ENCODE data around the gene CYP26C1. TPM values are rescaled to one million over a fixed set of nuclear protein-coding genes. Genes with fewer than 3 reads are reported as not detected.

CYP26C1 gene
- polyA plus RNA-seq, 3 donors = 0.07 to 0.16 (median 0.09) TPM

DNA sequence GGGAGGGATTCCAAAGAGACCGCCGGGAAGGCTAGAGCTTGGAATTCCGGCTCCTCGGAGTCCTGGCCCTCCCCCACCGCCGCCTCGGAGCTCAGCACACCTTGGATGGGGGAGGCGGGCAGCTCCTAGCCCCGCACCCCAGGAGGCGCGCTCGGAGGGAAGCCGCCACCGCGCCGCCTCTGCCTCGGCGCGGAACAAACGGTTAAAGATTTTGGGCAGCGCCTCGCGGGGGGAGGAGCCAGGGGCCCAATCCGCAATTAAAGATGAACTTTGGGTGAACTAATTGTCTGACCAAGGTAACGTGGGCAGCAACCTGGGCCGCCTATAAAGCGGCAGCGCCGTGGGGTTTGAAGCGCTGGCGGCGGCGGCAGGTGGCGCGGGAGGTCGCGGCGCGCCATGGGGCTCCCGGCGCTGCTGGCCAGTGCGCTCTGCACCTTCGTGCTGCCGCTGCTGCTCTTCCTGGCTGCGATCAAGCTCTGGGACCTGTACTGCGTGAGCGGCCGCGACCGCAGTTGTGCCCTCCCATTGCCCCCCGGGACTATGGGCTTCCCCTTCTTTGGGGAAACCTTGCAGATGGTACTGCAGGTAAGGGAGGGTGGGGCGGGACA, 13.0 kb downstream of the CYP26C1 start, which contains the start of gene CYP26A1:
Gene CYP26A1 (plus strand): TSS at position 355 of the 608 bp plus-strand sequence. CDS start 42 bp downstream, at position 397.
- DNase-seq (ENCODE audit: extremely low read depth in 1 of 11, low read depth in 9 of 11, low spot score in 4 of 11) = no peak

DNA sequence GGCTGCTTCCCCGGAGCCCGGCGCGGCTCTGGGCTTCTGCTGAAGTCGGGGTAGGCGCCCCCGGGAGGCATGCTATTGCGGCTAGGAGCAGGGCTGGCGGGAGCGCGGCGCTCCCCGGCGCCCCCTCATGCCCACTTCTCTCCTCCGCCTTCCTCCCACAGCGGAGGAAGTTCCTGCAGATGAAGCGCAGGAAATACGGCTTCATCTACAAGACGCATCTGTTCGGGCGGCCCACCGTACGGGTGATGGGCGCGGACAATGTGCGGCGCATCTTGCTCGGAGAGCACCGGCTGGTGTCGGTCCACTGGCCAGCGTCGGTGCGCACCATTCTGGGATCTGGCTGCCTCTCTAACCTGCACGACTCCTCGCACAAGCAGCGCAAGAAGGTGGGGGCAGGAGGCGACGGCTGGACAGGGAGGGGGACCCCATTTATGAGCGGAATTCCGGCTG, 13.6 kb downstream of the CYP26C1 start:
- DNase-seq (ENCODE audit: extremely low read depth in 1 of 11, low read depth in 9 of 11, low spot score in 4 of 11) = no peak

DNA sequence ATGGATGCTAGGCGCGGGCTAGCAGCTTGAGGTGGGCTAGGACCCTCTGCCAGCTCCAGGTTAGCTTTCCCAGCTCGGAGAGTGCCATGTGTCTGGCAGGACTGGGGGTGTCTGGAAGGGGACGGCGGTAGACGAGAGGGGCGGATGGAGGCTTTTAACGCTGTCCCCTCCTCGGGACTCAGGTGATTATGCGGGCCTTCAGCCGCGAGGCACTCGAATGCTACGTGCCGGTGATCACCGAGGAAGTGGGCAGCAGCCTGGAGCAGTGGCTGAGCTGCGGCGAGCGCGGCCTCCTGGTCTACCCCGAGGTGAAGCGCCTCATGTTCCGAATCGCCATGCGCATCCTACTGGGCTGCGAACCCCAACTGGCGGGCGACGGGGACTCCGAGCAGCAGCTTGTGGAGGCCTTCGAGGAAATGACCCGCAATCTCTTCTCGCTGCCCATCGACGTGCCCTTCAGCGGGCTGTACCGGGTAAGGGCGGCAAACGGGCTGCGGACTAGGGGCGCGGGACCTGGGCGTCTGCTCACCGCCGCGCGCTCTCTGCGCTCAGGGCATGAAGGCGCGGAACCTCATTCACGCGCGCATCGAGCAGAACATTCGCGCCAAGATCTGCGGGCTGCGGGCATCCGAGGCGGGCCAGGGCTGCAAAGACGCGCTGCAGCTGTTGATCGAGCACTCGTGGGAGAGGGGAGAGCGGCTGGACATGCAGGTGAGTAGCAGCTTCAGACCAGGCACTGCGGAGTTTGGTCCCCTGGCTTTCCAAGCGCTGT, 14.2 kb downstream of the CYP26C1 start:
- DNase-seq (ENCODE audit: extremely low read depth in 1 of 11, low read depth in 9 of 11, low spot score in 4 of 11) = no peak

DNA sequence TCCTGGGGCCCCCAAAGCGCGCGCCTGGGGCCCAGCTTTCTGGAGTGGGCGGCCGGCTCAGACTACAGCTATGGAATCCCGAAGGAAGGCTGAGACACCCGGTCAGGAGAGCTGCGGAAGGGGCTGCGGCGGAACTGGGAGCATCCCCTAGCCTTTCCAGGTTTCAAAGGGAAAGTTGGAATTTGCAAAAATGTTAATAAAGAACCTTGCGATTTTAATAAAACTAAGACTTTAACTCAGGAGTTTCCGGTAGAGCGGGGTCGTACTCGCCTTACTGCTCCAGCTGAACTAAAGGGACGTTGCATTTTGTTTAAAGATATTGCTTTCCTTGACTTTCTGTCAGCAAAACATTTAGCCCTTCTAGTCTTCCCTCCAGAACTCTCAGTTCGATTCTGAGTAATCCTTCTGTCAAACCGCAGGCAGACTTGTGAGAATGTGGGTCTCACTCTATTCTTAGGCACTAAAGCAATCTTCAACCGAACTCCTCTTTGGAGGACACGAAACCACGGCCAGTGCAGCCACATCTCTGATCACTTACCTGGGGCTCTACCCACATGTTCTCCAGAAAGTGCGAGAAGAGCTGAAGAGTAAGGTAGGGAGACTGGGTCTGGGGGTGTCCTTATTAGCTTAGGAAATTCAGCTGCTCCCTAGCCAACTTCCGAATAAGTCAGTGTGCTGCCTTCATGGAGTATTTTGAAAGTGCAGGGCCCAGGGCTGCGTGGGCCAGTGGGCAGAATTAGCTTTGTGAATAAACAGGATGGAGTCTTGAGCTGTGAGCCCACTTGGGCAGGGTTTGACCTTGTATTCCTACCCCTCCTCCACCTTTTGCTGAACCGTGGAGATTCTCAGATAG, 15.0 kb downstream of the CYP26C1 start:
- DNase-seq (ENCODE audit: extremely low read depth in 1 of 11, low read depth in 9 of 11, low spot score in 4 of 11) = no peak

DNA sequence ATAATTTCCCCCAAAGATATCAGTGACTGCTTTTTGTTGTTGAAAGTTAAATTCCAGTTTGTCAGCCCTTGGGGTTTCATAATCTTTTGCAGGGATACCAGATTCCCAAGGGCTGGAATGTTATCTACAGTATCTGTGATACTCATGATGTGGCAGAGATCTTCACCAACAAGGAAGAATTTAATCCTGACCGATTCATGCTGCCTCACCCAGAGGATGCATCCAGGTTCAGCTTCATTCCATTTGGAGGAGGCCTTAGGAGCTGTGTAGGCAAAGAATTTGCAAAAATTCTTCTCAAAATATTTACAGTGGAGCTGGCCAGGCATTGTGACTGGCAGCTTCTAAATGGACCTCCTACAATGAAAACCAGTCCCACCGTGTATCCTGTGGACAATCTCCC, 16.3 kb downstream of the CYP26C1 start:
- no peak for DNase-seq (ENCODE audit: extremely low read depth in 1 of 11, low read depth in 9 of 11, low spot score in 4 of 11)

DNA sequence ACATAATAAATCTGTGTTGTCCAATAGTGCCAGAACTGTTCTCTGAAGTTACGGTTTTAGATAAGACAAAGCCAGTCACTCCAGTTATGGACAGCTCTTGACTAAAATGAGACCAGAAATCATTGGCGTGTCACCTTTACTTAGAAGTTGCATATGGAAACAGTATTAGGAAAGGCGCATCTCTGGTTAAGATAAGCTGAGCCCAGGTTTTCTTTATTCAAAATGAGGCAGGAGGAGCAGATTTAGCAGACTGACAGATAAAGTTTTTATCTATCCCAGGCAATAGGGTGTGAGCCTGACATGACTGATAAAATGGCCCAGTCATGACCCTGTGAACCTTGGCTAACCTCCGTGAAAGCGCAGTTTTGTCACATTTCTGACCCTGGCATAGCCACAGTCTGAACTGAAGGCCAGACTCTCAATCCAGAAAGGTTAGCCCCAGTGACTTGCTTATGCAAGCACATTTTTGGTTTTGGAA, 17.3 kb downstream of the CYP26C1 start:
- no peak for DNase-seq (ENCODE audit: extremely low read depth in 1 of 11, low read depth in 9 of 11, low spot score in 4 of 11)

DNA sequence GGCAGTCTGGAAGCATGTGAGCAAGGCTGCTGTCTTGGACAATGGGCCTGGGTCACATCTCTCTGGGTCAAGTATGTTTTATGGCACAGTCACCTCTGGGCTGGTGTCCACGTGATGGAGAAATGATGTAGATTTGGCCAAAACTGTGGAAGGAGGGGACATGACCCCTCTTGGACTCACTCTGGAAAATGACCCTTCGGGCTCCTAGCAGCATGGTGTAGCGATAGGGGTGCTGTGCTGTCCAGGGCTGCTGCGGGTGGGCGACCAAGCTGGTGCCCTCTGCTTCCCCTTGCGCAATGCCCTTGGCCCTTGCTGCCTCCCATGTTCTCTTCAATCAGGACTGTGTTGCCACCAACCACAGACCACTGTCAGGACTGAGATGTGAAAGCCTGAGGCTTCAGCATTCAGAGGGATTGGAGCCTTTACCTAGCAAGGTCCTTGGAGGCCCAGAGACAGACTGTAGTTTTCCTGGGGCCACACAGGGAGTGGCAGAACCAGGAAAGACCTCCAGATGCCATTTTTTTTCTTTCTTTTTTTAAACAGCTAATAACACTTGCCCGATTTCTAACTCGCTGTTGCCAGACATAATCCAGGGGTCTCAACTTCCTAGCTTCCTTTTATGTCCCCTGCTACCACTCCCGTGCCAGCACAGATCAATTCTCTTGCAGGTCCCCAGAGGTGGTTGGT, 19.2 kb downstream of the CYP26C1 start:
- no peak for DNase-seq (ENCODE audit: extremely low read depth in 1 of 11, low read depth in 9 of 11, low spot score in 4 of 11)

DNA sequence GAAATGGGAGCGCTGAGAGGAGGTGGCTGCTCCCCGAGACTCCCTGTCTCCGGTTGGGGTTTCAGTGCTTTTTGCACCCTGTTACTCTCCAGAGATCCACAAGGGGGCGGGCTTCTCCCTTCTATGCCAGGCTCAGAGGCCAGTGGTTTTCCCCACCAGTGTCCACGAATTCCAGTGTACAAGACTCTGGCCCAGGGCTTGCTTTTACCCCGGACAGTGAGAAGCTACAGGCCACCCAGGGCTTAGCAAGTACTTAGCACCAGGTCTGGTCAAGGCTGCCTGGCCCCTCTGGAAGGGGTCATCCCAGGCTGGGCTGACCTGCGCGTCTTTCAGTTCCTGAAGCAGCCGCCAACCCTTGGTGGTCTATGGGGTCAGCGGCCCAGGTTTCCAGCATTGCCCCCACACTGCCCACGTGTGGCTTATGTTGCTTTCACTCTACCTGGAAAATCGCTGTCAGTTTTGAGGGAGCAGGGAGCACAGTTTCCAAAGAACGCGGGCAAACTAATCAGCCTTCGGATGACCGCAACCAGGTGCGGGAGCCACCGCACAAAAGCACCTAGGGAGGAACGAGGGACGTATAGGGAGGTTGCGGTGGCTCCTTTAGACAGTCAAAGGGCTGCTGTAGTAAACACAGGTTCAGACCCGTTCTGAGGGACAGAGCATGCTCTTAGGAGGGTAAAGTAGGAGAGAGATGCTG, 19.9 kb downstream of the CYP26C1 start:
- no peak for DNase-seq (ENCODE audit: extremely low read depth in 1 of 11, low read depth in 9 of 11, low spot score in 4 of 11)

DNA sequence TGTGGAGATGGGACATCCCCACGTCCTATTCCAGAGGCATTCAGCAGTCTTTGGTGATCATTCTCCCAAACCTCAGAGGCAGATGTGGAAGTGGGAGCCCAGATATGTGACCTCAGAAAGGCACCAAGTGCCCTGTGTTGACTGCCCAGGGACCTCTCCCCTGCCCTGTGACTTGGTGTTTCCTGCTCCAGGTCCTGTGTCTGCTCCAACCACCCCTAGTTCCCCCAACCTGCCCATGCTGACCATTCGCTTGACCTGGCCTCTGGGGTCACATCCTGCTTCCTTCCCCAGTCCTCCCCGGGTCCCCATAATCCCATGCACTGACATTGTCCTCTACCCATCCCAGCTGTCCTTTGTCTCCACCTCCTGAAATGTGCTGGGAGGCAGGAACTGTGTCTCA, 20.7 kb downstream of the CYP26C1 start:
- no peak for DNase-seq (ENCODE audit: extremely low read depth in 1 of 11, low read depth in 9 of 11, low spot score in 4 of 11)

DNA sequence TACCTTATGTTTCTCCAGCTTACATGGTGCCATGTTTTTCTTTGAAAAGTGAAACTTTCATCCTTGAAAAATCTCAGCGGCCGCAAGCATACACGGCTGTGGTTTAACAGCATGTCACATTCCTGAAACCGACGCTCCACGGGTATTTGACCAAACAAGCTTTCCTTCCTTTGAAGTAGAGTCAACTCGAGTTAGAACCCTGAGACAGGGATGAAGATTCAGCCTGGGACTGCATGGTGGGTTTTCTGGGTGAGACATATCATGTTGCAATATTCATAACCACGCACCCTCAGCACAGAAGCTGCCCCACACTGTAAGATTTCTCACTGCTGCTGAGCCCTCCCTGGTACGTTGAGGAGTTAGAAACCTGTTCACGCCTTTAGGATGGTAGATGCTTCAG, 21.2 kb downstream of the CYP26C1 start:
- no peak for DNase-seq (ENCODE audit: extremely low read depth in 1 of 11, low read depth in 9 of 11, low spot score in 4 of 11)

DNA sequence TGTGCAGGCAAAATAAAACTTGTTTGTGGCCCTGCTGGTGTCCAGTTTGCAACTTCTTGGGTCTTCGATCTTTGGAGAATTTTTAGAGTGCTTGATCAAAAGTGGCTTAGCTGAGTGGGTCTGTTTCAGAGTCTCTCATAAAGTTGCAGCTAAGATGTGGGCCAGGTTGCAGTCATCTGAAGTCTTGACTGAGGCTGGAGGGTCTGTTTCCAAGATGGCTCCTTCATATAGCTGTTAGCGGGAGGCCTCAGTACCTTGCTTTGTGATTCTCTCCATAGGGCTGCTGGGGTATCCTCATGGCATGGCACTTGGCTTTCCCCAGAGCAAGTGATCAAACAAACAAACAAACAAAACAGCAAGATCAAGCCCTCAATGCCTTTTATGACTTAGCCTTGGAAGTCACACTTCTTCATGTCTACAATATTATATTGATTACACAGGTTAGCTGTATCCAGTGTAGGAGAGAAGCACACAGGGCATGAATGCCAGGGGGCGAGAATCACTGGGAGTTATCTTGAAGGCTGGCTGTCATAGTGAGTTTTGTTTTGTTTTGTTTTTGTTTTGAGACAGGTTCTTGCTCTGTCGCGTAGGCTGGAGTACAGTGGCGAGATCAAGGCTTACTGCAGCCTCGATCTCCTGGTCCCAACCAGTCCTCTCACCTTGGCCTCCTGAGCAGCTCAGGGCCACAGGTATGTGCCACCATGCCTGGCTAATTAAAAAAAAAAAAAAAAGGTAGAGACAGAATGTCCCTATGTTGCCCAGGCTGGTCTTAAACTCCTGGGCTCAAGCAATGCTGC, 23.3 kb downstream of the CYP26C1 start:
- DNase-seq (ENCODE audit: extremely low read depth in 1 of 11, low read depth in 9 of 11, low spot score in 4 of 11) = no peak

DNA sequence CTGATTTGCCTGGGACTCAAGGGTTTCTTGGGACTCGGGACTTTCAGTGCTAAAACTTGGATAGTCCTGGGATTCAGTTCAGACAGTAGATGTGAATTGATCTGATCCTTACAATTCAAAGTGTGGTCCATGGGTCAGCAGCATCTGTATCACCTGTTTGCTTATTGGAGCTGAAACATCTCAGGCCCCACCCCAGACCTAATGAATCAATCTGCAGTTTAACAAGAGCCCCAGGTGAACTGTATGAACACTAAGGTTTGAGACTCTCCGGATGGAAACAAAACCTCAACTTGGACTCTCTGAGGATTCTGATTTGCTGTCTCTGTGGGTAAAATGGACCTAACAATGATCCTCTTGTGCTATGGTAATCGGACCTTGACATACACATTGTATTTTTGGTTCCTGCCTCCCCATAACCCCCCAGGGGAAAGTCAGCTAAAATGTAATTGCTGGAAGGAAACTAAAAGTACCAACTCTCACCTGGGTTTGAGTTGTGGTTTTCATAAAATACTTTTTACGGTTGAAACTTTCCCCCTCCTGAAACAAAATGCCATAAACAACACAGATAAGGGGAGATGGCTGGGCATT, 24.8 kb downstream of the CYP26C1 start:
- no peak for DNase-seq (ENCODE audit: extremely low read depth in 1 of 11, low read depth in 9 of 11, low spot score in 4 of 11)

DNA sequence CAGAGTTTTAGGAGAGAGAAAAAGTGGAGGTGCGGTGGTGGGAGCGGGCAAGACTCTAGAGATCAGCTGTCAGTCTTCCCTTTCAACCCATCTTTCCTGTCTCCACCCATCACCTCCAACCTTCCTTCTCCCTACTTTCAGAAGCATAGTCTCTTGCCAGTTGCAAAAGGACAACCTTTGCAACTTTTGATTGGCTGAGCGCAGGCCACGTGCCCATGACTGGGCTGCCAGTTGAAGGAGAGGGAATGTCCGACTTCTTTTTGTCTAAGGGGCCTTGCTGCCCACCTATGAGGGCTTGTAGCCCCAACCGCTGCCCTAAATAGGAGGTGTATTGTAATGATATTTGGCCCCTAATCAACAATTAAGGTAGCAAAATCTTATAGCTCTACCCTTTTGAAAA, 25.7 kb downstream of the CYP26C1 start:
- DNase-seq (ENCODE audit: extremely low read depth in 1 of 11, low read depth in 9 of 11, low spot score in 4 of 11) = no peak

DNA sequence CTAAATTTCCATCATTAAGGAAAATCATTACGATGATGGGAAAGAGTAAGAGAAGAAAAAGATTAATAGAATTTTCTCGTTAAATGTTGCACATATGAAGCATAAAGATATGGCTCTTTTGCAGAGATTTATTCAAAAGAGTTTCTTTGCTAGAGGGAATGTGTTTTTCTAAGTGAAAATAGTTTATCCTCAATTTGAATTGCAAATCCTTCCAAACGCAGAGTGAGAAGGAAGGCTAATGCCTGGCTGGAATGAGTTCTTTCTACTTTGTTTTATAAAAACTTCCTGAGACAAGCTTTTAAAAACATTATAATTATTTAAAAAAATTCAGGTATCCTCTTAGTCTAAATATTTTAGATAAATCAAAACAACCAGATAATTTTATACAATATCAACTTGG, 27.2 kb downstream of the CYP26C1 start:
- no peak for DNase-seq (ENCODE audit: extremely low read depth in 1 of 11, low read depth in 9 of 11, low spot score in 4 of 11)

DNA sequence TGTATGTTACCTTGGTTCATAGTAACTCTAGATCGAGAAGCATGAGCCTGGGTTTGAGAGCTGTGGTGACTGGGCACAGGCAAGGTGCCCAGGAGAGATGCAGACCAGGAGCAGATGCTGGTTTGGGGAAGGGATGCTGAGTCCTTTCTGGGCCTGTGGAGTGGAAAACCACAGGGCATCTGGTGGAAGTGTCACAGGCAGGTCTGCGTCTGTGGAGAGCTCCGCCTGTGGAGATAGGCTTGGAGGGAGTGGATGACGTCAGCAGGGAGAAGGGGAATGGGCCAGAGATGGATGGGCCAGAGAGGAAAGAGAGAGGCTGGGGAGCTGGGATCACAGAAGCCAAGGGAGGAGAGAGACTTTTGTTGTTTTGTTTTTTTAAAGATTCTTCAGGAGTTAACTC, 27.9 kb downstream of the CYP26C1 start:
- no peak for DNase-seq (ENCODE audit: extremely low read depth in 1 of 11, low read depth in 9 of 11, low spot score in 4 of 11)

DNA sequence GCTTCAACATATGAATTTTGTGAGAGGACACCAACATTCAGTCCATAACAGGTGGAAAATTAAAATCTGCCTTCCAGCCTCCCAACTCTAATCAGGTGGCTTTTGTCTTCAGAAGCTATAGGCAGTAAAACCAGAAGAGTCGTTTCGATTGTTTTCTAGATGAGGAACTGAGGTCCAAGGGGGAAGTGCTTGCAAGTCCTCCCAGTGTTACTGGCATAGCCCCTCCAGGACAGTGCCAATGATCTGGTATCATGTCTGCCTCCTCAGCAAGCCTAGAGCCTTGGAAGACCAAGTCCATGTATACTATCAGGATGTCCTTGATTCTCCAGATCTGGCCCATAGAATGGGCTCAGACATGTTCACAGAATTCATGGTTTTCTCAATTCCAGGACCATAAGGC, 30.0 kb downstream of the CYP26C1 start:
- no peak for DNase-seq (ENCODE audit: extremely low read depth in 1 of 11, low read depth in 9 of 11, low spot score in 4 of 11)

DNA sequence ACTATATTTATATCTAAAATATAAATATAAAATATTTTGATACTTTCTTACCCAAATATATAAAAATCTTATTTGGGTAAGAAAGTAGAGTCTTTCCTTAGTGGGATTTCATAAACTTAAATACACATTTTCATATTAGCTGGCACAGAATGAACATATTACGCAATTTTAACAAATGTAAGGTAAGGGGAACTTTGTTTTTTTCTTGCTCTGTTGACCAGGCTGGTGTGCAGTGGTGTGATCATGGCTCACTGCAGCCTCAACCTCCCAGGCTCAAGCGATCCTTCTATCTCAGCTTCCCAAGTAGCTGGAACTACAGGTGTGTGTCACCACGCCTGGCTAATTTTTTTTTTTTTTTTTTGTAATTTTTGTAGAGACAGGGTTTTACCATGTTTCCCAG, 31.4 kb downstream of the CYP26C1 start:
- no peak for DNase-seq (ENCODE audit: extremely low read depth in 1 of 11, low read depth in 9 of 11, low spot score in 4 of 11)

Data from renal cortex interstitium (tissue), 11 donors.